Progenitor cell of endocrine pancreas (in vitro differentiated cells): Measurements from ENCODE around the gene AOPEP. TPM values are rescaled to one million over a fixed set of nuclear protein-coding genes. Genes with fewer than 3 reads are reported as not detected.
A peak's percentile ranks its signal among the peaks of the same experiment; 100 is the strongest.

Experiments
- DNase-seq: peaks from one replicate; pipeline ENCODE4 v3.0.0; 2021; ENCODE audit warnings: low spot score; ENCODE audit not compliant: unreplicated experiment
- H3K27ac Mint-ChIP-seq: 2 replicates; pipeline ENCODE4 v1.8.0; 2021; ENCODE audit warnings: mild to moderate bottlenecking, moderate library complexity, mixed read lengths
- H3K27me3 Mint-ChIP-seq: 2 replicates; pipeline ENCODE4 v1.8.0; 2021; ENCODE audit warnings: mixed read lengths
- H3K36me3 Mint-ChIP-seq: 2 replicates; pipeline ENCODE4 v1.8.0; 2022; ENCODE audit warnings: mixed read lengths; ENCODE audit not compliant: insufficient read depth
- H3K4me1 Mint-ChIP-seq: 2 replicates; pipeline ENCODE4 v1.8.0; 2021; ENCODE audit warnings: low read depth, mixed read lengths
- H3K4me3 Mint-ChIP-seq: 2 replicates; pipeline ENCODE4 v1.8.0; 2021; ENCODE audit warnings: low read depth, mild to moderate bottlenecking, moderate library complexity, mixed read lengths
- H3K9me3 Mint-ChIP-seq: 2 replicates; pipeline ENCODE4 v1.8.0; 2021; ENCODE audit warnings: low read depth, mixed read lengths
- CTCF ChIP-seq: fragments of 200-600 bp; sonication (generic); IDR thresholded peaks from one replicate; pipeline ENCODE4 v1.5.0; 2021; ENCODE audit warnings: antibody characterized with exemption, mild to moderate bottlenecking; ENCODE audit not compliant: unreplicated experiment
- total RNA-seq: library from RNA; stranded (reverse); gene quantifications from 2 replicates; pipeline ENCODE4 v1.2.1, GENCODE V29; 2021

The AOPEP gene
- total RNA-seq, 1 donor from 2014 or later = 58.2 TPM

- H3K27me3 Mint-ChIP-seq = no peaks in the 10 kb centered on the region
- no peaks in the 10 kb centered on the region for H3K9me3 Mint-ChIP-seq
- no peak overlapping the region for H3K4me3 Mint-ChIP-seq
- DNase-seq = no peak
- peaks cover 16% of the 10 kb centered on the region for H3K36me3 Mint-ChIP-seq
- no peak for TF ChIP-seq CTCF
- no peaks in the 10 kb centered on the region for H3K4me1 Mint-ChIP-seq
- H3K27ac Mint-ChIP-seq = no peak overlapping the region
These were observed 380.7 kb downstream of the AOPEP start for GRCh38 chr9:95107001-95107749.

GRCh38 chr9:95107976-95108375 lies 381.5 kb downstream of the AOPEP start:
- DNase-seq = no peak
- Mint-ChIP-seq H3K27ac (no peak overlapping the region), H3K4me1 (no peaks in the 10 kb centered on the region), H3K4me3 (no peak overlapping the region), H3K9me3 (no peaks in the 10 kb centered on the region), H3K36me3 (peaks cover 16% of the 10 kb centered on the region), H3K27me3 (no peaks in the 10 kb centered on the region)
- TF ChIP-seq CTCF = no peak

- H3K27ac Mint-ChIP-seq = no peak overlapping the region
- H3K27me3 Mint-ChIP-seq = no peaks in the 10 kb centered on the region
- no peaks in the 10 kb centered on the region for H3K4me1 Mint-ChIP-seq
- no peaks in the 10 kb centered on the region for H3K9me3 Mint-ChIP-seq
- DNase-seq = no peak
- H3K36me3 Mint-ChIP-seq = peaks cover 12% of the 10 kb centered on the region
- no peak overlapping the region for H3K4me3 Mint-ChIP-seq
- TF ChIP-seq CTCF = no peak
These were observed 382.3 kb downstream of the AOPEP start for GRCh38 chr9:95108777-95109176.

- no peaks in the 10 kb centered on the region for H3K27me3 Mint-ChIP-seq
- no peak overlapping the region for H3K4me3 Mint-ChIP-seq
- no peaks in the 10 kb centered on the region for H3K9me3 Mint-ChIP-seq
- peaks cover 12% of the 10 kb centered on the region for H3K36me3 Mint-ChIP-seq
- no peaks in the 10 kb centered on the region for H3K4me1 Mint-ChIP-seq
- H3K27ac Mint-ChIP-seq = peak overlapping the region; percentile 41
- no peak for DNase-seq
- no peak for TF ChIP-seq CTCF
These were observed 383.0 kb downstream of the AOPEP start for GRCh38 chr9:95109456-95109855.

- Mint-ChIP-seq H3K36me3 (peaks cover 10% of the 10 kb centered on the region), H3K9me3 (no peaks in the 10 kb centered on the region), H3K4me3 (no peak overlapping the region), H3K27me3 (no peaks in the 10 kb centered on the region), H3K4me1 (no peaks in the 10 kb centered on the region), H3K27ac (no peak overlapping the region)
- no peak for DNase-seq
- no peak for TF ChIP-seq CTCF
These were observed 384.5 kb downstream of the AOPEP start for GRCh38 chr9:95110921-95111525.
